ENCODE data around the gene TECRL.

TECRL gene

DNA sequence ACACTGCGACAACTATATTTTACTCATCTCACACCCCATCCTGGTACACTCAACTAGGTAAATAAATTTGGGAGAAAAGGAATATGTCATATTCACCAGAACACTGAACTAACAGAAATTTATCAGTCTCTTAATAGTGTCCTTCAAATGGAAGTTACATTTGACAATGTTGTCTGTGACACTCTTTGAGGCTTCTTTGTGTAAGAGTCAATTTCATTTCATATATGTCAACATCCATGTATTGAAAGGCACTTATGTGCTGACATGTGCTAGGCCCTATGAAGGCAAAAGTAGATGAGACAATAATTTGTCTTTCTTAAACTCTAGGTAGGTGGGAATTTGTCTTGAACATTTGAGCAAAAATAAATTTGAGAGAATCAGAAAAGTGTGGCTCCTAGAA is 82.0 kb downstream of the TECRL start:
- no peaks in the 10 kb centered on the region for H3K9me3 ChIP-seq (ENCODE audit: control insufficient read depth, insufficient read depth, low read length)
- no peaks in the 10 kb centered on the region for H3K4me1 ChIP-seq (ENCODE audit: control insufficient read depth, insufficient read depth, low read length)
- no peak for DNase-seq (ENCODE audit: low read depth, low spot score)
- H3K27me3 ChIP-seq (ENCODE audit: control insufficient read depth, insufficient read depth, low read length): no peaks in the 10 kb centered on the region
- WGBS (ENCODE audit: insufficient coverage, insufficient read length): 100% methylated on average over 1 of the region's 1 CpG
- no peak overlapping the region for H3K27ac ChIP-seq (ENCODE audit: low read length)
- no peak overlapping the region for H3K4me3 ChIP-seq (ENCODE audit: low read length)
- no peaks in the 10 kb centered on the region for H3K36me3 ChIP-seq (ENCODE audit: control insufficient read depth, insufficient read depth, low read length)

DNA sequence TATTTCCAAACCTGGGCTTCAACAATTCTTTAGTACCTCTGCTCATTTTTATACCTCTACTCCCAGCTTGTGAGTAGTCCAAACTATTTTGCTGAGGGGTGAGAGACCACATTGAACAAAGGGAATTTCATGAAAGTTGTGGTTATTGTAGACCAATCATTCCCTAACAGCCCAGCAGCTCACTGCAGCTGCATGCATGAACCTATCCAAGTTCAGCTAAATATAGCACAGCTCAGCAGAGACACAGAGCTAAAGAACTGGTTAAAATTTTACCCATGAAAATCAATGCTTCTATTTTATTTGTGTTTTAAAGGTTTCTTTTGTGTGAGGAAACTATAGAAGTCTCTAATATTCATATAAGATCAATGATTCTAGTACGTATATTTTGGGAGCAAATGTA is 82.7 kb downstream of the TECRL start:
- Histone ChIP-seq H3K4me1 (ENCODE audit: control insufficient read depth, insufficient read depth, low read length) (no peaks in the 10 kb centered on the region), H3K4me3 (ENCODE audit: low read length) (no peak overlapping the region), H3K27ac (ENCODE audit: low read length) (no peak overlapping the region), H3K36me3 (ENCODE audit: control insufficient read depth, insufficient read depth, low read length) (no peaks in the 10 kb centered on the region), H3K9me3 (ENCODE audit: control insufficient read depth, insufficient read depth, low read length) (no peaks in the 10 kb centered on the region), H3K27me3 (ENCODE audit: control insufficient read depth, insufficient read depth, low read length) (no peaks in the 10 kb centered on the region)
- no peak for DNase-seq (ENCODE audit: low read depth, low spot score)
- WGBS (ENCODE audit: insufficient coverage, insufficient read length): no CpG with 5 or more reads among the region's 1 CpG

DNA sequence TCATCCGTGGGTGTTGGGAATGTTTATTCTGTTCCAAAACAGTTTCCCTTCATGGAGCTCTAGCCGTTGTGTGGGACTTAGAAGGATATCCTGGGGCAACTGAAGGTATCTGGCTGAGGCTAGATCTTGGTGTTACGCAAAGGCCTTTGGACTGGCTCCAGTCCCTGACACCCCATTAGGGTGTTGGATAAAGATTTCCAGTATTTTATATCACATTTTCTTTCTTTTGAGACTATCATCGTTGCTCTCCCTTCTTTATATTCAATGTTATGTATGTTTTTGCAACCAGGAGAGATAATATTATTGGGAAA is 103.0 kb downstream of the TECRL start:
- H3K4me3 ChIP-seq (ENCODE audit: low read length): no peak overlapping the region
- no peaks in the 10 kb centered on the region for H3K4me1 ChIP-seq (ENCODE audit: control insufficient read depth, insufficient read depth, low read length)
- no peaks in the 10 kb centered on the region for H3K36me3 ChIP-seq (ENCODE audit: control insufficient read depth, insufficient read depth, low read length)
- no peaks in the 10 kb centered on the region for H3K9me3 ChIP-seq (ENCODE audit: control insufficient read depth, insufficient read depth, low read length)
- DNase-seq (ENCODE audit: low read depth, low spot score): no peak
- no peaks in the 10 kb centered on the region for H3K27me3 ChIP-seq (ENCODE audit: control insufficient read depth, insufficient read depth, low read length)
- no CpG with 5 or more reads among the region's 4 CpGs for WGBS (ENCODE audit: insufficient coverage, insufficient read length)
- H3K27ac ChIP-seq (ENCODE audit: low read length): no peak overlapping the region

DNA sequence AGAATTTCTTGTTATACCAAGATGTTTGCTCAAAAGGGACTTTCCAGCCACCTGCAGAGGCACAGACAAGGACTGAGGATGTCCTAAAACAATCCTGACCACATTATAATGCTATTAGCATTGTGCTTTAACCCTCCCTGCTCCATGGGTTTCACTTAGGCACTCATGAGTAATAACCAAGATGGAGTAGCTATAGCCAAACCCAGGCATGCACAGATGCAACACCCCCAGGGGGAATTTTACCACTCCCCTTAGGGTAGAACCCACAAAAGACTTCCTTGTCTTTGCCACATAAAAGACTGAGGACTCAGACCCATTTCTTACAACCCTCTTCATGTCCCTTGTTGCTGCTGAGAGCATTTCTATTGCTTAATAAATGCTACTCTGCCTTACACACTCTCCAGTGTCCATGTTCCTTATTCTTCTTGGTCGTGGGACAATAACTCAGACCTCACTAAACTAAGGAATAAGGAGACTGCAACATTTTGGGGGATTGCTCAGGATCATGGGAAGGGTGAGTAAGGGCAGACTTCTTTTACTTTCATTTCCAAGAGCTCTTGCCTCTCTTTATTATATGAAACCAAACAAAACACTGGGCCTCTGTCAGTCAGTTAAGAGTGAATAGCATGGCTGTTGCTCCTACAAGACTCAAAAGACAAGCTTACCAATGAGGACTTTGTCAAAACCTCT is 103.5 kb downstream of the TECRL start:
- DNase-seq (ENCODE audit: low read depth, low spot score): no peak
- Histone ChIP-seq H3K4me3 (ENCODE audit: low read length) (no peak overlapping the region), H3K27me3 (ENCODE audit: control insufficient read depth, insufficient read depth, low read length) (no peaks in the 10 kb centered on the region), H3K9me3 (ENCODE audit: control insufficient read depth, insufficient read depth, low read length) (no peaks in the 10 kb centered on the region), H3K36me3 (ENCODE audit: control insufficient read depth, insufficient read depth, low read length) (no peaks in the 10 kb centered on the region), H3K4me1 (ENCODE audit: control insufficient read depth, insufficient read depth, low read length) (no peaks in the 10 kb centered on the region), H3K27ac (ENCODE audit: low read length) (no peak overlapping the region)
- WGBS (ENCODE audit: insufficient coverage, insufficient read length): no CpG with 5 or more reads among the region's 1 CpG

DNA sequence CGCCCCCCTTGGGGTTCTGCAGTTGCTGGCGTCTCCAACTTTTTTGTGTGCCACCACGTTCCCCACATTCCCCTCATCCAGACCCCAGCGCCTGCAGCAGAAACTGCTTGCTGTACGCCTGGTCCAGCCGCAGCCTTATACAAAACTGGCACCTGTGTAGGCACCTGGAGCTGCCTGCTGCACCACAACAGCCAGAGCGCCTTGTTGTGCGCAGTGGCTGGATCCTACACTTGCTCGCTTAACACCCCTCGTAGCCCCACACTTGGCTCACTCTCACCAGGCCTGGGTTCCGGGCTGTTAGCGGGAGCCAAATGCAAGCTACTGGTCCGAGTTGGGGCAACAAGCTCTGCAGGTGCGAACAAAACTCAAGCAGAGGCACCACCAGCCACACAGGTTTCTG is 136.8 kb downstream of the TECRL start:
- H3K27me3 ChIP-seq (ENCODE audit: control insufficient read depth, insufficient read depth, low read length): no peaks in the 10 kb centered on the region
- no peaks in the 10 kb centered on the region for H3K4me1 ChIP-seq (ENCODE audit: control insufficient read depth, insufficient read depth, low read length)
- H3K9me3 ChIP-seq (ENCODE audit: control insufficient read depth, insufficient read depth, low read length): no peaks in the 10 kb centered on the region
- no peak for DNase-seq (ENCODE audit: low read depth, low spot score)
- H3K4me3 ChIP-seq (ENCODE audit: low read length): no peak overlapping the region
- no CpG with 5 or more reads among the region's 14 CpGs for WGBS (ENCODE audit: insufficient coverage, insufficient read length)
- no peaks in the 10 kb centered on the region for H3K36me3 ChIP-seq (ENCODE audit: control insufficient read depth, insufficient read depth, low read length)
- H3K27ac ChIP-seq (ENCODE audit: low read length): no peak overlapping the region

DNA sequence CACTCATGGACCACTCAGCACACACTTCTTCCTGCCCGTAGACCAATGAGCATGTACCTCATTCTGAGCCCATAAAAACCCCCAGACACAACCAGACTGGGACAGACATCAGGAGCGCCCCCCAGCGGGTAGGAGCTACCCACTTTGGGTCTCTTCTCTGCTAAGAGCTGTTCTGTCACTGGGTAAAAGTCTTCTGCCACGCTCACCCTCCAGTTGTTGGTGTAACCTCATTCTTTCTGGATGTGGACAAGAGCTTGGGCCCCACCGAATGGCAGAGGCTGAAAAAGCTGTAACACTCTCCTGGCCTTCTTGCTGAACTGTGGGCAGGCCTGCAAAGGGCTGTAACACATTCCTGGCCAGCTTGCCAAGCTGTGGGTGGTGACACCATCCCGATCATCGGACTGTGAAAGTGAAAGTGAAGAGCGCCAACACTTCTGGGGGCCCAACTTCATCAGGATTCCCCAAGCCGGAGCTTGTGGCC is 137.6 kb downstream of the TECRL start:
- no peak overlapping the region for H3K27ac ChIP-seq (ENCODE audit: low read length)
- WGBS (ENCODE audit: insufficient coverage, insufficient read length): no CpG with 5 or more reads among the region's 9 CpGs
- DNase-seq (ENCODE audit: low read depth, low spot score): no peak
- no peaks in the 10 kb centered on the region for H3K9me3 ChIP-seq (ENCODE audit: control insufficient read depth, insufficient read depth, low read length)
- H3K36me3 ChIP-seq (ENCODE audit: control insufficient read depth, insufficient read depth, low read length): no peaks in the 10 kb centered on the region
- H3K27me3 ChIP-seq (ENCODE audit: control insufficient read depth, insufficient read depth, low read length): no peaks in the 10 kb centered on the region
- no peak overlapping the region for H3K4me3 ChIP-seq (ENCODE audit: low read length)
- no peaks in the 10 kb centered on the region for H3K4me1 ChIP-seq (ENCODE audit: control insufficient read depth, insufficient read depth, low read length)

DNA sequence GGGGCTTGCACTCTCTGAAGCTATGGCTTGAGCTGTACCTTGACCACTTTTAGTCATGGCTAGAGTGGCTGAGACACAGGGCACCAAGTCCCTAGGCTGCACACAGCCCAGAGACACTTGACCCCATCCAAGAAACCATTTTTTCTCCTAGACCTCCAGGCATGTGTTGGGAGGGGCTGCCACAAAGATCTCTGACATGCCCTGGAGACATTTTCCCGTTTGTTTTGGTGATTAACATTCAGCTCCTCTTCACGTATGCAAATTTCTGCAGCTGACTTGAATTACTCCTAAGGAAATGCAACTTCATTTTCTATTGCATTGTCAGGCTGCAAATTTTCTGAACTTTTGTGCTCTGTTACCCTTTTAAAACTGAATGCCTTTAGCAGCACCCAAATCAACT is 142.6 kb downstream of the TECRL start:
- no CpG with 5 or more reads among the region's 2 CpGs for WGBS (ENCODE audit: insufficient coverage, insufficient read length)
- Histone ChIP-seq H3K36me3 (ENCODE audit: control insufficient read depth, insufficient read depth, low read length) (no peaks in the 10 kb centered on the region), H3K27me3 (ENCODE audit: control insufficient read depth, insufficient read depth, low read length) (no peaks in the 10 kb centered on the region), H3K9me3 (ENCODE audit: control insufficient read depth, insufficient read depth, low read length) (no peaks in the 10 kb centered on the region), H3K4me1 (ENCODE audit: control insufficient read depth, insufficient read depth, low read length) (no peaks in the 10 kb centered on the region), H3K27ac (ENCODE audit: low read length) (no peak overlapping the region), H3K4me3 (ENCODE audit: low read length) (no peak overlapping the region)
- DNase-seq (ENCODE audit: low read depth, low spot score): no peak

DNA sequence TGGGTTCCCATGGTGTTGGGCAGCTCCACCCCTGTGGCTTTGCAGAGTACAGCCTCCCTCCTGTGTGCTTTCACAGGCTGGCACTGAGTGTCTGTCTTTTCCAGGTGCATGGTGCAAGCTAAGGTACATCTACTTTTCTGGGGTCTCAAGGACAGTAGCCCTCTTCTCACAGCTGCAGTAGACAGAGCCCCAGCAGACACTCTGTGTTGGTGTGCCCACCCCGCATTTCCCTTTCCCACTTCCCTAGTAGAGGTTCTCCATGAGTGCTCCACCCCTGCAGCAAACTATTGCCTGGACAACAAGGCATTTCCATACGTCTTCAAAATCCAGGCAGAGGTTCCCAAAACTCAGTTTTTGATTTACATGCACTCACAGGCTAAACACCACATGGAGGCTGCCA is 143.0 kb downstream of the TECRL start:
- Histone ChIP-seq H3K27ac (ENCODE audit: low read length) (no peak overlapping the region), H3K27me3 (ENCODE audit: control insufficient read depth, insufficient read depth, low read length) (no peaks in the 10 kb centered on the region), H3K9me3 (ENCODE audit: control insufficient read depth, insufficient read depth, low read length) (no peaks in the 10 kb centered on the region), H3K4me1 (ENCODE audit: control insufficient read depth, insufficient read depth, low read length) (no peaks in the 10 kb centered on the region), H3K36me3 (ENCODE audit: control insufficient read depth, insufficient read depth, low read length) (no peaks in the 10 kb centered on the region), H3K4me3 (ENCODE audit: low read length) (no peak overlapping the region)
- no CpG with 5 or more reads among the region's 2 CpGs for WGBS (ENCODE audit: insufficient coverage, insufficient read length)
- DNase-seq (ENCODE audit: low read depth, low spot score): no peak

DNA sequence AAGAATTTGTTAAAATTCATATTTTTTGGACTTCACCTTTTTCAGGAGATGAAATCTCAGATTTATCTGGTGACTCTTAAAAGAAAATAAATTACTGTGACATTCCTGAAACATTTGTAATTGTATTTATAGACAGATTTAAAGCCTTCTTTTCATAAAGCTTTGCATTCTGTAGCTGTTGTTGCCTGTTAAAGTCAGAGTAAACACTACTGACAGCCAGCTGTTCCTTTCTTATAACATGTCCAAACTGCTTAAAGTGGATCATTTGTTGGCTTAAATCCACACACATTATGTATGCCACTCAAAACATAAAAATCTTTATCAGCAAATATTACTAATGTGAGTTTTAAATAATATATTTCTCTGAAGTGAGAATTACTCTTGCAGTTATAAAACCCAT is 157.5 kb downstream of the TECRL start:
- no peaks in the 10 kb centered on the region for H3K36me3 ChIP-seq (ENCODE audit: control insufficient read depth, insufficient read depth, low read length)
- H3K4me1 ChIP-seq (ENCODE audit: control insufficient read depth, insufficient read depth, low read length): no peaks in the 10 kb centered on the region
- H3K27ac ChIP-seq (ENCODE audit: low read length): no peak overlapping the region
- no peak for DNase-seq (ENCODE audit: low read depth, low spot score)
- no peak overlapping the region for H3K4me3 ChIP-seq (ENCODE audit: low read length)
- H3K9me3 ChIP-seq (ENCODE audit: control insufficient read depth, insufficient read depth, low read length): no peaks in the 10 kb centered on the region
- H3K27me3 ChIP-seq (ENCODE audit: control insufficient read depth, insufficient read depth, low read length): no peaks in the 10 kb centered on the region

DNA sequence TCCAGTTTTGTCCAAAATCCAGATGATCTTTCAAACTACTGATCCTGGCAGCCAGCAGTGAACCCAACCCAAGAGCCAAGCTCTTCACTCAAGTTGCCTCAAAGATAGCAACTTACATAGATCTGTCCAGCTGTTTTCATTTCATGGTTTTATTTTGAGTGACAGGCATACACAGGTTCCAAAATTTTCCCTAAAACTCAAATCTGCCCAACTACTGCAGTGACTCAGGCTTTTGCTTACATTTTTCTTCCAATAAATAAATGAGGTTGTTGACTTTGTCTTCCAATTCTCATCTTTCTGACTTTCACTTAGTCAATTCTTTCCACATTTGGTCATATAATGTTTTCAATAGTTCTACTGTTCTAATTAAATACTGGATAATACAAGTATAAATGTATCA is 158.8 kb downstream of the TECRL start:
- Histone ChIP-seq H3K9me3 (ENCODE audit: control insufficient read depth, insufficient read depth, low read length) (no peaks in the 10 kb centered on the region), H3K27me3 (ENCODE audit: control insufficient read depth, insufficient read depth, low read length) (no peaks in the 10 kb centered on the region), H3K36me3 (ENCODE audit: control insufficient read depth, insufficient read depth, low read length) (no peaks in the 10 kb centered on the region), H3K27ac (ENCODE audit: low read length) (no peak overlapping the region), H3K4me1 (ENCODE audit: control insufficient read depth, insufficient read depth, low read length) (no peaks in the 10 kb centered on the region), H3K4me3 (ENCODE audit: low read length) (no peak overlapping the region)
- DNase-seq (ENCODE audit: low read depth, low spot score): no peak

DNA sequence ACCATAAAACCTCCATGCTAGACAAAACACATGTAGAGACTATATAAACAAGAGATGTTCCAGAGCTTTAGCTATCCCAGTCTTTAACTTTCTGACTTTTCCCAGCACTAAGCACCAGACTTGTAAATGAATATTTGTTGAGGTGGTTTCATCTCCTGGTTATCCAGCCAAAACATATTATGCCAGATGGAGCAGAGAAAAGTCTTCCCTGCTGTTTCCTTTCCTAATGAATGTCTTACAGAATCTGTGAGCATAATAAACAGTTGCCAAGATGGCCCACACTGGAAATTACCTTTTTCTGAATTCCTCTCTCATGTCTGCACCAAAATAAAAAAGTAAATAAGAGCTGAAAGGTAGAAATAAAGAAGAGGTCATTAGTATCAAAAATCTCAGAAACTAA is 159.2 kb downstream of the TECRL start:
- Histone ChIP-seq H3K4me3 (ENCODE audit: low read length) (no peak overlapping the region), H3K4me1 (ENCODE audit: control insufficient read depth, insufficient read depth, low read length) (no peaks in the 10 kb centered on the region), H3K27me3 (ENCODE audit: control insufficient read depth, insufficient read depth, low read length) (no peaks in the 10 kb centered on the region), H3K9me3 (ENCODE audit: control insufficient read depth, insufficient read depth, low read length) (no peaks in the 10 kb centered on the region), H3K27ac (ENCODE audit: low read length) (no peak overlapping the region), H3K36me3 (ENCODE audit: control insufficient read depth, insufficient read depth, low read length) (no peaks in the 10 kb centered on the region)
- no peak for DNase-seq (ENCODE audit: low read depth, low spot score)

Data from iPS DF 6.9 (cell line).